ENCODE data around the gene ARFGAP2.
A peak's percentile ranks its signal among the peaks of the same experiment; 100 is the strongest.
"Not testable (repeated sequence)": the region's sequence is repeated elsewhere in the genome, so short reads cannot be mapped to it uniquely, and the experiment has no call there.

The ARFGAP2 gene

DNA sequence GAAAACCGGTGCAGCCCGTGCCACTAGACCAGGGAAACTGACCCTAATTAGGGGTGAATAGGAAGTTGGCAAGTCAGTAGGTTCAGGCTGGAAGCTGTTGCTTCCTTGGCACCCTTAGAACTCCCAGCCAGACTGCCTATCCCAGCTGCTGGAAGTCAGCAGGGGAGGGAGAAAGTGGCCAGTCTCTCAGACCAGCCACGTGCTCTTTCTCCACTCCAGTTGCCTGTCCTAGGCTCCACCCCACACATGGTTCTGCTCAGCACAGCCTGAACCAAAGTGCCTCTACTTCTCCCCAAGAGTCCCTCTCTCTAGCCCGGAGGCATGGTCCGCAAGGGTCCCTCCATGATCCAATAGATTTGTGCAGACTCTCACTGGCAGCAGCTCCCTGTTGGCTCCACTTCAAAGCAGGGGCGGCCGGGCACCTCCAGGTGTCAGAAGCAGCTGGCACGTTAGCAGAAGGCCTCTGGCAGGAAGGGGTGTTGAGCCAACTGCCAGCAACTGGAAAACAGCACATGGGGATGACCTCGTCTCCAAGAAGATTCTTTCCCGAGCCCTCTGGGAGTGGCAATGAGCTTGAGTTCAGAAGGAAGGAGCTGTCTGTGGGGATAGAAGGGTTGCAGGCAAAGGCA, 27.7 kb downstream of the ARFGAP2 start:
- DNase-seq (ENCODE audit: low read depth in 2 of 2), result no peak

- DNase-seq (ENCODE audit: low read depth in 2 of 2), result no peak
Measured at GRCh38 chr11:47148270-47148669, 28.4 kb downstream of the ARFGAP2 start.

GRCh38 chr11:47147681-47148080, 29.0 kb downstream of the ARFGAP2 start:
- no peak for DNase-seq (ENCODE audit: low read depth in 2 of 2)

DNA sequence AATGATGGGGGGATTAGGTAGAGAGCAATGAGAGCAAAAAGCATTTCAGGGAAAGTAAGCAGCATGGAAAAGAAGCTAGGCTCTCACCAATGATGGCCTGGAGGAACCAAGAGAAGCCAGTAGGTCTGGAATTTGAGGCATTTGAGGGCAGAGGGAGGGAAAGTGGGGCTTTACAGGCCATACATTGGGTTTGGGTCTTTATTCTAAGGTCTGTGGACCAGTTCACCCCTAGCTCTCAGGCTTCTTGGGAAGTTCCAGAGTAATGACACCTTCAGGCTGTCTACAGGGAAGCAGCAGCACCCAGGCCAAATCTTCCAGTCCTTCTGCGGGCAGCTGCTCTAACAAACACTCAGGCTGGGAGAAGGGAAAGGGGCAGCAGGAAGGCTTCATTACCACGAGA, 29.4 kb downstream of the ARFGAP2 start:
- DNase-seq (ENCODE audit: low read depth in 2 of 2), result no peak

DNA sequence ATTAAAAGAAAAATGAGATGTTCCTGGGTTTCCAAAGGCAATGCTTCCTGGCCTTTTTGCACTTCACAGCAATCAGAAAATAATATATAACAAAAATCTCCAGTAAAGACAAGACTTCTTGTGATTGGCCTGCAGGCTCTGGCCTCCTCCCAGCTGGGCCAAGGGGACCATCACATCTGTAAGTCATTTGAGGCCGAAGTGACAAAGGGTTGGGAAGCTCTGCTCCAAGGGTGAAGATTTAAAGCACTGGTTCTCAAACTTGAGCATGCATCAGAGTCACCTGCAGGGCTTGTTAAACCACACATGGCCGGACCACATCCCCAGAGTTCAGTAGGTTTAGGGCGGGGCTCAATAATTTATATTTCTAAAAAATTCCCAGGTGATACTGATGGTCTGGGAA, 32.1 kb downstream of the ARFGAP2 start:
- DNase-seq (ENCODE audit: low read depth in 2 of 2), result no peak

DNA sequence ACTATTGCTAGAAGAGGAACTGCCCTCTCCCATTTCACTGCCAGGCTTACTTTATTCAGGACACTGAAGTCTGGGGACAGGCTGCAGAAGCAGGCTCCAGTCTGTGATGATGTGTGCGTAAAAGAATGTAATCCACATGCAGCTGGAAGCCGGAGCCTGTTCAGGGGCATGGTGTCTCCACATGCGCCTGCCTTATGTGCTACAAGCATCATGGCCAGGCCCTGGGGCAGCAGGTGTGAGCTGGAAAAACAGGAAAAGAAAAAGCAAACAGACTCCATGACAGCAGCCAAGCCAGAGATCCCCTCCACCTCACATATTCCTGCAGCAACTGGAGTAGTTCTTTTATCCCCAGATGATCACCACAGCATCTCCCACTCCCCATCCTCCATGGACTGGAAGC, 33.4 kb downstream of the ARFGAP2 start:
- DNase-seq (ENCODE audit: low read depth in 2 of 2), result peak; percentile 47 to 53

DNA sequence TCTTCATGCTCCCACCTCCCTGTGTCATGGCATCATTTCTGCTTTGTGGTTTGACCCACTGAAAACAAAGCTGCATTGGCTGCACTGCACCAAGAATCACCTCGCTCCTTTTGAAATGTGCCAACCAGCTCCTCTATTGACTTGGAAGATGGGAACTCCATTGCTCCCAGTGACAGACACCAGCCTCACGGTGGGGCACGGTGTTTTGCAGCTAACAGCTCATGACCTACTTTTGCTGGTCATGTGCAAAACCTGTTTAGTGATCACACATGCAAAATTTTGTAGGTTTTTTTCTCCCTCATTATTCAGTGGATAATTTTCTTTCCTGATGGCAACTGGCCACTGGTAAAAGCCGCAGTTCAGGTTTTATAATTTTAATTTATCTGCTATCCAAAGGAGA, 36.8 kb downstream of the ARFGAP2 start:
- no peak for DNase-seq (ENCODE audit: low read depth in 2 of 2)

DNA sequence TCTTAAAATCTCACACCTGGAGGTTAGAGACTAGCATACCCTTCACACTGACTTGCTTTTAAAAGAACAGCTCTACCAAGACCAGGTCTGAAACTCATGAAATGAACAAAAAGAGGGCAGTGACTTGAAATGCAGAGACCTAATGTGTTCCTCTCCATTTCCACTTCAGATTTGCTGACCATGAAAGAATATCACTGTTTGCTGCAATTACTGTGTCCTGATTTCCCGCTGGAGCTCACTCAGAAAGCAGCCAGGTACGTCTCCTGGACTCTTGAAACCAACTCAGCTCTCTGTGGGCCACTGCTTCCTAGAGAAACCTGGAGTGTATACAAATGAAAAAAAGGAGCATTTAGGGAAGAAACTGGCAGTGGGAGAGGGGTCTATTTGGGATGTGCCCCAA, 39.2 kb downstream of the ARFGAP2 start:
- no peak for DNase-seq (ENCODE audit: low read depth in 2 of 2)

GRCh38 chr11:47136921-47137320, 39.8 kb downstream of the ARFGAP2 start:
- no peak for DNase-seq (ENCODE audit: low read depth in 2 of 2)

DNA sequence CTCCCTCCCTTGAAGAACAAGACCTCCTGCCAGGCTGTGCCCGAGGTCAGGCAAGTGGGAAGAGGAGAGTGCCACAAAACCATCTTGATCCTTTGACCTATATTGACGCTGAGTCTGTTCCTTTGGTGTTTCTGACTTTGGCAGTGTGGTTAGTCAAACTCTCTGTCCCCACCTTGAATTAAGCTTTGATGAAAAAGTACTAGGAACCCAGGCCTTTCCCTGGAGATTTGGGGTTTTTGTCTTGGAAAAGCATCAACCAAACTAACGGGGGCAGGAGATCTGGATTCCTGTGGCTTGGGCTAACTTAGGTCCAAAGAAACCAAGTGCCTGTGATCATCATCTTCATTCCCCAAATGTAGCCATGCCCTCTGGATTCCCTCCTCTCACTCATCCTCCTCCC, 40.4 kb downstream of the ARFGAP2 start:
- DNase-seq (ENCODE audit: low read depth in 2 of 2), result no peak

DNA sequence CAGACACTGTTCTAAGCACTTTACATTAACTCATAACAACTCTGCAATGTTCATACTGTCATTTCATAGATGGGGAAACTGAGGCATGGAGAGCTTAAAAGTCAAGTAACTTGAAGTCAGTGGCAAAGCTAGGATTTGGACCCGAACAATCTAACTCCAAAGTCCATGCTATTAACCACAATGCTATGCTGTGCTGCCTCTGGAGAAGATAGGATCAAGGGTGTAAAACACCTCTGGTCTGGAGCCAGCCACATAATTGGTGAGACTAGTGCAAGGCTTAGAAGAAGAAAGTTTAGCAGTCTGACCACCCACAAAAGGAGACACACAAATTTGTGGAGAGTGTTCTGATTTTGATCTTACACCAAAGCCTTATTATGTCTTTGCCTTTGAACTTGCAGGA, 43.7 kb downstream of the ARFGAP2 start:
- DNase-seq (ENCODE audit: low read depth in 2 of 2), result no peak

DNA sequence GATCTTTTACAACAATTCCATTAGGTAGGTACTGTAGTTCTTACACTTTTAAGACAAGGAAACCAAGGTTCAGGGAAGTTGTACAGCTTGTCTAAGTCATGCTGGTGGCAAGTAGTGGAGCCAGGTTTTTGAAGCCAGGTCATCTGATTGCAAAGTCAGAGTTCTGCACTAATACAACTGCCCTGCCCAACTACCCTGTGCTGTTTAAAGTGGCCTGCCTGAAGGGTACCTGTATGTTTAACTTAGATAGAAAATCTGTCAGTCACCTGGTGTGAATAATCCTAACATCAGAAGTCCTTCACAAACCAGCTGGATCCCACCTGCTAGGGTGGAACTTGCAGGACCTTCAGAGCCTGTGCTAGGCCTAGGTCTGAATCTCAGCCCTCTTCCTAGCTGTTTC, 44.2 kb downstream of the ARFGAP2 start:
- DNase-seq (ENCODE audit: low read depth in 2 of 2), result no peak

- DNase-seq (ENCODE audit: low read depth in 2 of 2), result no peak
Measured at GRCh38 chr11:47131136-47131535, 45.5 kb downstream of the ARFGAP2 start.

GRCh38 chr11:47130543-47130942, 46.1 kb downstream of the ARFGAP2 start:
- no peak for DNase-seq (ENCODE audit: low read depth in 2 of 2)

- DNase-seq (ENCODE audit: low read depth in 2 of 2), result no peak
Measured at GRCh38 chr11:47127213-47127612, 49.5 kb downstream of the ARFGAP2 start.

- DNase-seq (ENCODE audit: low read depth in 2 of 2), result no peak
Measured at GRCh38 chr11:47125083-47125482, 51.6 kb downstream of the ARFGAP2 start.

- no peak for DNase-seq (ENCODE audit: low read depth in 2 of 2)
Measured at GRCh38 chr11:47124675-47125074, 52.0 kb downstream of the ARFGAP2 start.

DNA sequence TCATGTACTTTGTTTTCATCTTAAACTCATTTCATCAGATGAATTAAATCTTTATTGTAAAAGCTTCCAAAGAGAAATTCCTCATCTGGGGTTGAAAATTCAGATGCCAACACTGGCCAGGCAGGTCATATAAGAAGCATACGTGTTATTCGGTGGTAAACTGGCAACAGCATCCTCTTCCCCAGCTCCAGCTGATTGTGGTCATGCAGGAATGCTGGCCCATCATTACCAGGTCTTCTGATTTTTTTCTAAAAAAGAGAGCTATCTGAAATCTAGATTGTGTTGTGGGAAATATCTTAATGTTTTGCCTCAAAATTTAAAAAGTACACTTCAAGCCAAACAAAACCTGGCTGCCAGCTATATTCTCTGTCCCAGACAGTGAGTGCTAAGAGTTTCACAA, 53.6 kb downstream of the ARFGAP2 start:
- DNase-seq (ENCODE audit: low read depth in 2 of 2), result no peak

DNA sequence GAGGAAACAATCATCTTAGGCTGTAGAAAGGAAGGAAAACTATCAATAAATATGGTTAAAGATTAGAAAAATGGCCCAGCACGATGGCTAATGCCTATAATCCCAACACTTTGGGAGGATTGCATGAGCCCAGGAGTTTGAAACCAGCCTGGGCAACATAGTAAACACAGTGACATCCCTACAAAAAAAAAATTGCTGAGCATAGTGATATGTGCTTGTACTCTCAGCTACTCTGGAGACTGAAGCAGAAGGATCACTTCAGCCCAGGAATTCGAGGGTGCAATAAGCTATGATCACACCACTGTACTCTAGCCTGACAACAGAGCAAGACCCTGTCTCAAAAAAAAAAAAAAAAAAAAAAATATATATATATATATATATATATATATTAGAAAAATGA, 54.9 kb downstream of the ARFGAP2 start:
- DNase-seq (ENCODE audit: low read depth in 2 of 2), result no peak

- DNase-seq (ENCODE audit: low read depth in 2 of 2), result no peak
Measured at GRCh38 chr11:47121056-47121455, 55.6 kb downstream of the ARFGAP2 start.

- DNase-seq (ENCODE audit: low read depth in 2 of 2), result not testable (repeated sequence)
Measured at GRCh38 chr11:47118958-47119688, 57.6 kb downstream of the ARFGAP2 start.
